Lower lobe of right lung (tissue), 2 donors: ENCODE data around the gene CDC42BPB. TPM values are rescaled to one million over a fixed set of nuclear protein-coding genes. Genes with fewer than 3 reads are reported as not detected.
A peak's percentile ranks its signal among the peaks of the same experiment; 100 is the strongest.

Source experiments
- ATAC-seq, 2 donors: fragments of 200-7000 bp; cut with Tn5 transposase; one replicate each; pipeline ENCODE4 v1.9.1; 2020 to 2022; ENCODE audit warnings: mild to moderate bottlenecking in 2 of 2, moderate library complexity in 2 of 2
- DNase-seq: peaks from one replicate; pipeline ENCODE4 v3.0.0-alpha.2; 2020
- H3K27ac ChIP-seq: fragments of 200-600 bp; one replicate; pipeline ENCODE4 v1.8.0; 2022
- H3K27me3 ChIP-seq: fragments of 200-600 bp; one replicate; pipeline ENCODE4 v1.8.0; 2022; ENCODE audit warnings: low read depth
- H3K36me3 ChIP-seq: fragments of 200-600 bp; one replicate; pipeline ENCODE4 v1.8.0; 2022; ENCODE audit warnings: mild to moderate bottlenecking
- H3K4me1 ChIP-seq: fragments of 200-600 bp; one replicate; pipeline ENCODE4 v1.8.0; 2022
- H3K4me3 ChIP-seq: fragments of 200-600 bp; one replicate; pipeline ENCODE4 v1.8.0; 2022; ENCODE audit warnings: mild to moderate bottlenecking
- H3K9me3 ChIP-seq: fragments of 200-600 bp; one replicate; pipeline ENCODE4 v1.8.0; 2022
- CTCF ChIP-seq: fragments of 200-600 bp; IDR thresholded peaks from one replicate; pipeline ENCODE4 v1.8.0; 2022; ENCODE audit warnings: antibody characterized with exemption, mild to moderate bottlenecking
- intact Hi-C: fragments of 100-400 bp; cut with DNase I; formaldehyde crosslinking; loops from one replicate; pipeline ENCODE4 v1.11.0; 2022
- total RNA-seq: library from RNA; stranded (reverse); fragmentation: NEBNext Ultra II Directional; extraction: Animal tissue kit (Norgen Biotek cat#: 25700); gene quantifications from one replicate; pipeline ENCODE4 v1.2.1, GENCODE V29; 2021
- donor health status: DM: no; HTN: yes; CAD: no; lungs with severe emphysema.

Gene CDC42BPB
- total RNA-seq, 1 donor from 2014 or later, result 114 TPM

GRCh38 chr14:102945346-102946130 is 111.8 kb downstream of the CDC42BPB start:
- Histone ChIP-seq H3K9me3 (no peaks in the 10 kb centered on the region), H3K27me3 (no peaks in the 10 kb centered on the region), H3K27ac (no peak overlapping the region), H3K4me1 (peaks cover 7% of the 10 kb centered on the region), H3K4me3 (no peak overlapping the region), H3K36me3 (peaks cover 93% of the 10 kb centered on the region)
- intact Hi-C loops, result no loop called here
- ATAC-seq (no peak), DNase-seq (peak; percentile 38)
- TF ChIP-seq CTCF, result no peak

GRCh38 chr14:102944448-102945330 is 112.7 kb downstream of the CDC42BPB start:
- Histone ChIP-seq H3K27ac (no peak overlapping the region), H3K36me3 (peaks cover 93% of the 10 kb centered on the region), H3K4me1 (peaks cover 14% of the 10 kb centered on the region), H3K4me3 (no peak overlapping the region), H3K27me3 (no peaks in the 10 kb centered on the region), H3K9me3 (no peaks in the 10 kb centered on the region)
- ATAC-seq (no peak), DNase-seq (peak; percentile 28)
- intact Hi-C loops, result no loop called here
- no peak for TF ChIP-seq CTCF

- Histone ChIP-seq H3K4me1 (peaks cover 14% of the 10 kb centered on the region), H3K27me3 (no peaks in the 10 kb centered on the region), H3K36me3 (peaks cover 91% of the 10 kb centered on the region), H3K4me3 (no peak overlapping the region), H3K27ac (no peak overlapping the region), H3K9me3 (no peaks in the 10 kb centered on the region)
- no peak for DNase-seq
- ATAC-seq, result no peak
- no peak for TF ChIP-seq CTCF
- intact Hi-C loops, result no loop called here
Observed at GRCh38 chr14:102943979-102944378, 113.4 kb downstream of the CDC42BPB start.

- Histone ChIP-seq H3K27ac (no peak overlapping the region), H3K27me3 (no peaks in the 10 kb centered on the region), H3K4me1 (peaks cover 14% of the 10 kb centered on the region), H3K4me3 (no peak overlapping the region), H3K9me3 (no peaks in the 10 kb centered on the region), H3K36me3 (peaks cover 92% of the 10 kb centered on the region)
- ATAC-seq (no peak), DNase-seq (no peak)
- intact Hi-C loops, result no loop called here
- TF ChIP-seq CTCF, result no peak
Observed at GRCh38 chr14:102943454-102943853, 113.9 kb downstream of the CDC42BPB start.

- ATAC-seq, result no peak
- Histone ChIP-seq H3K36me3 (peaks cover 98% of the 10 kb centered on the region), H3K4me3 (no peak overlapping the region), H3K27me3 (no peaks in the 10 kb centered on the region), H3K4me1 (peaks cover 14% of the 10 kb centered on the region), H3K9me3 (no peaks in the 10 kb centered on the region), H3K27ac (no peak overlapping the region)
- no peak for TF ChIP-seq CTCF
- intact Hi-C loops, result no loop called here
- no peak for DNase-seq
Observed at GRCh38 chr14:102942069-102942468, 115.3 kb downstream of the CDC42BPB start.
